Ovary (tissue), 3 donors: ENCODE data around the gene DTWD2.

ENCODE experiments used
- CTCF ChIP-seq, 3 donors: fragments of 450-650 bp in 2 of 3; fragments of 200-600 bp in 1 of 3; IDR thresholded peaks; one replicate each; pipeline versions ENCODE4 v1.5.1 to v1.8.0; 2016 to 2022; ENCODE audit warnings: antibody characterized with exemption in 3 of 3, mild to moderate bottlenecking in 1 of 3
- POLR2A ChIP-seq: fragments of 450-650 bp; IDR thresholded peaks from one replicate; pipeline ENCODE4 v1.6.1; 2017; ENCODE audit warnings: antibody characterized with exemption, mild to moderate bottlenecking, moderate library complexity
- donor health status: DM: no; HTN: no; CAD: no.

- TF ChIP-seq CTCF (IDR thresholded peaks at IDR 0.05) (no peak), POLR2A (no peak)
These were observed 50.8 kb downstream of the DTWD2 start for GRCh38 chr5:118937393-118938061.
